M059J (cell line): ENCODE data around the gene BLVRB. TPM values are rescaled to one million over a fixed set of nuclear protein-coding genes. Genes with fewer than 3 reads are reported as not detected.
"Not testable (repeated sequence)": the region's sequence is repeated elsewhere in the genome, so short reads cannot be mapped to it uniquely, and the experiment has no call there.

Experiments used
- DNase-seq: peaks from one replicate; pipeline ENCODE4 v3.0.0-alpha.2; 2012; ENCODE audit warnings: low read depth
- total RNA-seq: library from RNA; depleted of rRNA; stranded (reverse); fragments of >200 nt; shearing (Covaris generic); gene quantifications from 2 replicates; pipeline ENCODE4 v1.2.3, GENCODE V29; 2014

The BLVRB gene
- total RNA-seq, 1 experiment from 2014 or later: 135 TPM

DNA sequence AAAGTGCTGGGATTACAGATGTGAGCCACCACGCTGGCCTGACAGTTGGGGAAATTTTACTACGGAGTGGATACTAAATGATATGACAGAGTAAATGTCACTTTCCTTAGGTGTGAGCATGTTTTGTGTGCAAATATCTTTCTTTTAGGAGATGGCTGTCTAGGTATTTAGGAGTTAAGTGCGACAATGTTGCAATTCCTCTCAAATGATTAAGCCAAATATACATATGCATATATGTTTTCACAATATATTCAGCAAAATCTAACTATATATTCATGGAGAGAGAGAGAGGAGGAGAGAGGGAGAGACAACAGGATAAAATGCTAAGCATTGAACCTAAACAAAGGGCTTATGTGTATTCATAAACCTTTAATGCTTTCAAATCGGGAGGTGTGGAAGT is 16.0 kb downstream of the BLVRB start:
- DNase-seq: no peak

DNA sequence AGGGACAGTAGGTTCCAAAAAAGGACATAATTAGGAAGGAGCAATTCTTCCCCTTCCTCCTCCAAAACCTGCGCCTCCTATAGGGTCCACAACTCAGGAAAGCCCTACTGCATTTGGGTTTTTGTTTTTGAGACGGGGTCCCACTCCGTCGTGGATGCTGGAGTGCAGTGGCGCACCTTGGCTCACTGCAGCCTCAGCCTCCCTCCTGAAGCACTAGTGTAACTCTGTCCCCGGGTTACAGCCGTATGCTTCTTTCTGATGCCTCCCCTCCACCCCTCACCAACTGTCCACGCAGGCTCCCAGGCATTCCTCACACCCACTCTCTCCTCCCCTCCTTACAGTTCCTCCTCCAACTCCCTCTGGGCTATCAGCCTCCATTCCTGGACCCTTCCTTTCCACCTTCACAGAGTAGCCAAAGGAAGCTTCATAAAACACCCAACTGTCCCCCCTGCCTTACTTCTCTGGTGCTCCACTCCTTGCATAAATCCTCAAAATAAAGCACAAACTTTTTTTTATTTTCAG is 19.2 kb downstream of the BLVRB start:
- no peak for DNase-seq

DNA sequence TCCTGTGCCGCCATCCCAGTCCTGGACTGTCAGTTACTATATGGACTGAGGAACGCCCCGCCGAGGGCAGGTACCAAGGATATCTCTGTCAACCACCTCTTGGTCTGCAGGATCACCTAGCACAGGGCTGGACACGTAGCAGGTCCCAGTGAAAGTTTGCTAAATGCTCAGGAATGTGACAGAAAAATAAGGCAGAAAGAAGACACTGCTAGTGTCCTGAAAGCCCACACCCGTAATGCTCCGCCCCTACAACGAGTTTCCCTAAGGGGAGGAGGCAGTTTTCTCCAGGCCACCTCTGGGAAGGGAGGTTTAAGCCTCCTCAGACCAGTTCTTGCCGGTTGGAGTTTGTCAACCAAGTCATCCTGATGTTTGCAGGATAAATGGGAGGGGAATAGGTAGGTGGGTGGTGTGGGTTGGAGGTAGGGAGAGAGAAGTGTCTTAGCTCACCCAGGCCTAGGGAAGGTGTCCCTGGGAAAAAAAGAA is 19.7 kb downstream of the BLVRB start:
- peak; percentile 33 for DNase-seq

DNA sequence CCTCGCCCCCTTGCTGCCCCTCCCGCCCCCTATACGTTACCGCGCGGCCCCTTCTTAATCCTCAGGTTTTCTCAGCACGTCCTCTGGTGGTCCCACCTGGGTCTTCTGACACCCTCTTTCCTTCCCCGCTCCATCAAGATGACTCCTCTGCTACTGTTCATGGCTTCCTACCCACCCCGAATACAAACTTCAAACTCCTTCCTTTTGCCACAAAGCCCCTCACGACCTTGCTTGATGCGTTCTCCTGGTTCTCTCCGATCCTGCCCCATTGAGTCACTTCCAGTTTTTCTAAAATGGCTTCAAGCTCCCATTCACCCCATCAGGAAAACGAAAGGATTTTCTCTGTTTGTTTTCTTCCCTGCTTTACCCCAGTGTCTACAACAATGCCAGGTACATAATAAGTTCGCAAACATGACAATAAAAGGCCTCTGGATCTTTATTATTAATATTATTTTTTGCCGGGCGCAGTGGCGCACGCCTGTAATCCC is 20.7 kb downstream of the BLVRB start:
- DNase-seq: no peak

DNA sequence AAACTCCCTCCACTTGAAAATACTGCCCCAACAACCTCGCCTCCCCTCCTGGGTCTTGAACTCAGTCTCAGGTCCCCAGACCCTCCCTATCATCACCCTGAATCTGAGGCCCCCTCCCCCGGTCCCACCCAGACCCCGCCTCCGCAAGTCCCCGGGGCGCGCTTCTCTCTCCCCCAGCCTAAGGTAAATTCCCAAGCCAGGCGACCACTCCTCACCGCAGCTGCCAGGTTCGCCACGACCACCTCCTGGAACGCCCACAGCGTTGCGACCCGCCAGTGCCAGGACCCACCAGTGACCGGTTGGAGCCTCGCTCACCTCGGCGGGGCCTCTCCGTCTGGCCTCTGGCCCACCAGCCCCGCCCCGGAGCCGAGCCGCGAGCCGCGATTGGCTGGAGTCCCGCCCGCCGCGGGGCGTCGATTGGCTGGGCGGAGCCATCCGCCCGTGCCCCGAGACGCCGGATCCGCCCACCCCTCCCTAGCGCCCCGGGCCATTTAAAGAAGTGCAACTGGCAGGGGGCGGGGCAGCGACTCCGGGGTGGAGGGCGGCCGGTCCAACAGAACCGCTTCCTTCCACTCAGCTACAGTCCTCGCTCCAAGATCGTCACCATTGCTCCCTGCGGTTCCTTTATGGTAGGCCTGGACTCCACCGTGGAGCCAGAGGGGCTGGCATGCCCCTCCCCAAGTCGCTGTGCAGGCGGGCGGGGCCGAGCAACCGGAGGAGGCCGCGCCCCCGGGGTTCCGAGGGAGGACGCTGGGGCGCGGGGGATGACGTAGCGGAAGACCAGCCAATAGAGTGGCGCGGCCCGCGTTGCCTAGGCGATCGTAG is 21.3 kb downstream of the BLVRB start, which contains the start of gene SERTAD3:
SERTAD3 (minus strand) TSS at position 336 of the 825 bp plus-strand sequence. CDS start 2,255 bp downstream, outside the sequence.
- DNase-seq: peak; percentile 91

DNA sequence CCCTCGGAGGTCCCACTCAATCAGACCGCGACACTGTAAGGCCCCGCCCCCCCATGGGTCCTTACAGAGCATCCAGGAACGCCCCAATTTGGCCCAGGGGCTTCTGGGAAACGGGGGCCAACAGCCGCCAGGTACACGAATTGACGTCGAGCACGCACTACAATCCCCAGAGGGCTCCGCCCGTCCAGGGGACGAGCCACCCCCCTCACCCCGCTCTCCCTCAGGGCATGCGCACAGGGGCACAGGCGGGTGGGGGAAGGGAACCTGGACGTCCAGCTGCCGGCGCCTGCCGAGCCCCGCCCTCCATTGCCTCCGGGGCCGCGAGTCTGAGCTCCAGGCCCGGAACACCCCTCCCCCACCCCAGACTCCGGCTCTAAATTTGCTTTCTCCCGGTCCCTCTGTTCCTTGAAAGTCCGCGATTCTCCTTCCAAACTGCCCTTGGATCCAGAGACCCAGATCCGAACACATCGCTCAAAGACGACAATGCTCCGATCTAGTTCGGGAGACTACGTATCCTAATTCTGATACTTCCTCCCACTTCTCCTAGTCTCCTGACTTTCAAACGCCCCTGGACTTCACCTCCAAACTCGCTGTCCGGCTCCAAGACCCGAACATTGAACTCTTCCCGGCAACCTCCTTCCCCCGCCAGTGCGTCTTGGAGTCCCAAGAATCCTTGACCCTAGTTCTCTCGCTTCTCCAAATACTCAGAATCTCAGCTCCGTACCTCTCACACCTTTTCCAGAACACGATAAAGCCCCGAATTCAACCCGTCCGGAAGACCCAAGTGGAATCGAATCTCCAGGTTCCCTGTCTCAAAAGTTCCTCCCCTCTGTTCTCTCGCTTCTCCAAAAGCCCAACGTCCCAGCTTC is 22.2 kb downstream of the BLVRB start:
- peak; percentile 98 for DNase-seq

DNA sequence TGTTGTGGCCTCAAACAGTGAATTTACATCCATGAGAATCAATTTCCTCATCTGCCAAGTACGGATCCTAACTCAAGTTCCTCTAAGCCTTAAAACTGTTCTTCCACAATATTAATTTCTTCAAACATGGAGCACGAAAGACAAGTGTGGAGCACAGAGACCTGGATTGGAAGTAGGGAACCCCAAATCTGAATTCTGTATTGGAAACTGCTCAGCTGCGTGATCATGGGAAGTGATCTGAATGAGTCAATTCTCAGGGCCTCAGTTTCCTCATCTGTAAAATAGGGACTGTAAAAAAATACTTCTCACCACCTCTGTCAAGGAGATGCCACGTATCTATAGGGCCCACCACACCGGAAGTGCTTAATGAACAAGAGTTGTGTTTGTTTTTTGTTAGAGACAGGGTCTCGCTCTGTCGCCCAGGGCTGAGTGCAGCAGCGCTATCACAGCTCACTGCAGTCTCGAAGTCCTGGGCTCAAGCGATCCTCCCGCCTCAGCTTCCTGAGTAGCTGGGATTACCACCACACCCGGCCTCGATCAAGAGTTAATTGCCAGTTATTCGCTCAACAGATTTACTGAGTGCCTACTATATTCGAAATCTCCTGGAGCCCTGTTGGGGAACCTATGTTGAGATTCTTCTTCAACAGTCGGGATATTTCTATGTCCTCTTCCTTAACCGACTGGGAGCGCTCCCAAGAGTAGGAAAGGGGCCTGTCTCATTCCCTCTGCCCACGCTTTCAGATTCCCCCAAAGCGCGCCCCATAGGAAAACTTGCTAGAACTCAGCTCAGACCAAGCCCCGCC is 23.0 kb downstream of the BLVRB start:
- DNase-seq: no peak

DNA sequence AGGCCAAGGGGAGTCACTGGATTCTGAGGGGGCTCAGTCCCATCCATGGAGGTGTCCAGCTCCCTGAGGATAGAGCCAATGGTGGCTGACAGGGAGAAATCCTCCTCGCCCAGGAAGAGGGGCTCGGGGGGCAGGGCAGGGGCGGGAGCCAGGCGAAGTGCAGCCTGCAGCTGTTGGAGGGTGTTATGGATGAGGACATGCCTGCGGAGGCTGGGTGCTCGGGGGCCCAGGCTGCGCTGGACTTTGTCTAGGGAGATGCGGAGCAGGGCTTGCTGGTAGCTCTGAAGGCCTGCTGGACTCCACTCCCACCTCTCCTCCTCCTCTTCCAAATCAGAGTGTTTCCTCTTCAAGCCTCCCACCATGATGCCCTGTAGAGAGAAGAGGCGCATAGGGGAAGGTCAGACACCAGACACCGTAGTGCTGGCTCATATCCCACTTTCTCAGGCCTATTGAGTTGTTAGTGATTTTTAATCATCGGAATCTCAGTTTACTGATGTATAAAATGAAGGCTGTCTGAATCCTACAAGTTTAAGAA is 23.8 kb downstream of the BLVRB start:
- no peak for DNase-seq

DNA sequence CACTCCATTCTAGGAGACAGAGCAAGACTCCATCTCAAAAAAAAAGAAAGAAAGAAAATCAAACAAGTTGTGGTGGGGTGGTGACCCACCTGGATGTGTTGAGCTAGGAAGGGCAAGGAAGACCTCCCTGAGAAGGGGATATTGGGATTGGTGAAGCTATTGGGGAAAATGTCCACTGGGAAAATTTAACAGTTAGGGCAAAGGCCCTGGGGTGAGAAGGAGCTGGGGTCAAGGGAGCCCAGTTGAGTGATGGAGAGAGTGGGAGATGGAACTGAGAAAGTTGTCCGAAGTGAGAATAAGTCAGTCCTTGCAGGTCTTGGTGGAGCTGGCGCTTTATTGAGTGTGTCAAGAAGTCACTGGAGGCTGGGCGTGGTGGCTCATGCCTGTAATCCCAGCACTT is 27.3 kb downstream of the BLVRB start:
- no peak for DNase-seq

DNA sequence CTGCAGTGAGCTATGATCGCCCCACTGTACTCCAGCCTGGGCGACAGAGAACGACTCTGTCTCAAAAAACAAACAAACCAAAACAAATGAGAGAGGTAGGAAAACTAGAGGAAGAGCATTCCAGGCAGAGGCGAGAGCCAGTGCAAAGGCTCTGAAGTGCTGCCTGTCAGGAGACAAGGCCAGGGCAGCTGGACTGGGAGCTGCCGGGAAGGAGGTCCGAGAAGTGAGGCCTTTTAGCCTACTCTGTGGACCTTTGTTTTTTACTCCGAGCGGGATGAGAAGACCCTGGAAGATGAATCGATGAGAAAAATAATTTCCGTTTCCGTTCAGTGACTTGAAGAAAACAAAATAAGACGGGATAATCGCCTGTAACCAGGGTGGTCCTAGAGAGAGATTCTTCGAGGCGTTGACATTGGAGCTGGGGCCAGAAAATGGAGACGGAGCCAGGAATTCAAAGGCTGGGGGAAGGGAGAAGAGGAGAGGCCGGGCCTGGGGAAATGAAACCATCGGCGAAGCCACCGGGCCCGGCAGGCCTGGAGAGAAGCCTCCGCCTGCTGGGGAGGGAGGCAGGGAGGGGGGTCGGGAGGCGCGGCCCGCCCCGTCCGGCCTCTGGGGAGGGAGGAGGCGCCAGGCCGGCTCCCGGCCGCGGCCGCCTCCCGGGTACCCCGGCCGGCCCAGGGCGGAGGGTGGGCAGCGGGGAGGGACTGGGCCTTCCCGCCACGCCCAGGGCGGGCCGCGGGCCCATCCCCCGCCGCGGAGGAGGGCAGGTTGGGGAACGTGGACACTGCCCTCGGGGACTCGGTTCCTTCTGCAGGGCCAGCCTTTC is 31.9 kb downstream of the BLVRB start:
- peak; percentile 94 for DNase-seq

DNA sequence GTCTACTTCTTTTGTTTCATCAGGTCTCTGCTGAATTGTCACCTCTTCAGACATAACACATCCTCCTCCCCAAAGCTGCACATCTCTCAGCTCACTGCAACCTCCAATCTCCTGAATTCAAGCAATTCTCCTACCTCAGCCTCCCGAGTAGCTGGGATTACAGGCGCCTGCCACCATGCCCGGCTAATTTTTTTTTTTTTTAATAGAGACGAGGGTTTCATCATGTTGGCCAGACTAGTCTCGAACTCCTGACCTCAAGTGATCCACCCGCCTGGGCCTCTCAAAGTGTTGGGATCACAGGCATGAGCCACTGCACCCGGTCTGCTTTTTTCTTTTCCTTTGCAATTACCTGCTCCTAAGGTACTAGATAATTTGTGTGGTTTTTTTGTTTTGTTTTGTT is 32.8 kb downstream of the BLVRB start:
- peak; percentile 33 for DNase-seq

DNA sequence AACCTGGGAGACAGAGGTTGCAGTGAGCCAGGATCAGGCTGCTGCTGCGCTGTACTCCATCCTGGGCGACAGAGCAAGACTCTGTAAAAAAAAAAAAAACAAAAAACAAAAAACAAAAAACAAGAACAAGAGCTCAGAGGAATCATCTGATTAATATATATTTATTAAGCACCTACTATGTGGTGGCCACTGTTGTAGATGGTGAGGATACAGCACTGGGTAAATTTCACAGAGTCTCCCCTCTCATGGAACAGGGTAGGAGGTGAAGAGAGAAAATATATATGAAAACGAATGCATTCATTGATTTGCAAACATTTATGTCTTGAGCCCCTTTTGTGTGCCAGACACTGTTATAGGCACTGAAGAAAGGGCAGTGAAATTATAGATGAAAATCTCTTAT is 33.8 kb downstream of the BLVRB start:
- DNase-seq: no peak

DNA sequence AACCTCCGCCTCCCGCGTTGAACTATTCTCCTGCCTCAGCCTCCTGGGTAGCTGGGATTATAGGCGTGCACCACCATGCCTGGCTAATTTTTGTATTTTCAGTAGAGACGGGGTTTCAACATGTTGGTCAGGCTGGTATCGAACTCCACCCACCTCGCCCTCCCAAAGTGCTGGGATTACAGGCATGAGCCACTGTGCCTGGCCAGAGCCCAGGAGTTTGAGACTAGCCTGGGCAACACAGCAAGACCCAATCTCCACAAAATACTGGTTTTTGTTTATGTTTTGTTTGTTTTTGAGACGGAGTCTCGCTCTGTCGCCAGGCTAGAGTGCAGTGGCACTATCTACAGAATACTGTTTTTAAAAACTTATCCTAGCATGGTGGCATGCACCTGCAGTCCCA is 35.3 kb downstream of the BLVRB start:
- DNase-seq: not testable (repeated sequence)

DNA sequence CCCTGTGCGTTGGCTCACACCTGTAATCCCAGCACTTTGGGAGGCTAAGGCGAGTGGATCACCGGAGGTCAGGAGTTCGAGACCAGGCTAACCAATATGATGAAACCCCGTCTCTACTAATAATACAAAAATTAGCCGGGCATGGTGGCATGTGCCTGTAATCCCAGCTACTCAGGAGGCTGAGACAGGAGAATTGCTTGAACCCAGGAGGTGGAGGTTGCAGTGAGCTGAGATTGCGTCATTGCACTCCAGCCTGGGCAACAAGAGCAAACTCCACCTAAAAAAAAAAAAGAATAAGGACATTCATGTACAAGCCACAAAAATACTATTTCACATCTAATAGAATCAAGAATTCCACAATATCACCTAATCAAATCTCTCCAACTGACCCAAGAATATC is 37.3 kb downstream of the BLVRB start:
- DNase-seq: not testable (repeated sequence)

DNA sequence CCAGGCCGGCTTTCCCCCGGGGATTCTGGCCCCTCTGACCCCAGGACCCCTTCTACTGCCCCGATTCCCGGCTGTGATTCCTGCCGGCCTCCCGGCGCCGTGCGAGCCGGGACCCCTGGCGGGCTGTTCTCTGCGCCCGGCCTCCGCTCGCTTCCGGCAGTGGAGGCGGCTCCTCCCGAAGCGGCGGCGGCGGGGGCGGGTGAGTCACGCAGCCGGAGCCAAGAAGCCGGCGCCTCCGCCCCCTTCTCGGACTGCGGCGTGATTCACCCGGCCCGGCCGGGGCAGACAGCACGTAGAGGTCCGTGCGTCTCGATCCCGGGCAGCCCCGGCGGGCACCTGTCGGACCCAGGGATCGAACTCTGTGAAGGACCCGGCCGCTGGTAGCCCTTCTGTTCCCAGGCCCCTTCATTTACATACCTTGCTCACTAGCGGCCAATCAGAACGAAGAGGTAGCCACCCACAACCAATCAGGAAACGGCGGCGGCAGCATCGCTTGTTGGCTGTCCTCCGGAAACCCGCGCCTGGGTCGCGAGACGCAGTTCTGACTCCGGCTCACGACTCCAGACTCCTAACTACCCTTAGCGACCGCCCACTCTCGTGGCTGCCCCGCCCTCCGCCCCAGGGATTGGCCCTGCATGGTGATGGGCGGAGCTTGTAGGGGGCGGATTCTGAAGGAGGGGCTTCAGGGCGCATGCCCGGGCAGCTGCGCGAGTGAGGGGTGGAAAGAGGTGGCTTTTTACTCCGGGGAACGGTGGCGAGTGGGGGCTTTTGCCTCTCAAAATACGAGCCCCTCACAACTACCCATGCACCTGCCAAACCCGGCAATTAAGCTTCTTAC is 39.9 kb downstream of the BLVRB start, which contains the start of gene SERTAD1:
SERTAD1 (minus strand) TSS at position 543 of the 838 bp plus-strand sequence. CDS start 2,446 bp downstream, outside the sequence.
- DNase-seq: peak; percentile 99

DNA sequence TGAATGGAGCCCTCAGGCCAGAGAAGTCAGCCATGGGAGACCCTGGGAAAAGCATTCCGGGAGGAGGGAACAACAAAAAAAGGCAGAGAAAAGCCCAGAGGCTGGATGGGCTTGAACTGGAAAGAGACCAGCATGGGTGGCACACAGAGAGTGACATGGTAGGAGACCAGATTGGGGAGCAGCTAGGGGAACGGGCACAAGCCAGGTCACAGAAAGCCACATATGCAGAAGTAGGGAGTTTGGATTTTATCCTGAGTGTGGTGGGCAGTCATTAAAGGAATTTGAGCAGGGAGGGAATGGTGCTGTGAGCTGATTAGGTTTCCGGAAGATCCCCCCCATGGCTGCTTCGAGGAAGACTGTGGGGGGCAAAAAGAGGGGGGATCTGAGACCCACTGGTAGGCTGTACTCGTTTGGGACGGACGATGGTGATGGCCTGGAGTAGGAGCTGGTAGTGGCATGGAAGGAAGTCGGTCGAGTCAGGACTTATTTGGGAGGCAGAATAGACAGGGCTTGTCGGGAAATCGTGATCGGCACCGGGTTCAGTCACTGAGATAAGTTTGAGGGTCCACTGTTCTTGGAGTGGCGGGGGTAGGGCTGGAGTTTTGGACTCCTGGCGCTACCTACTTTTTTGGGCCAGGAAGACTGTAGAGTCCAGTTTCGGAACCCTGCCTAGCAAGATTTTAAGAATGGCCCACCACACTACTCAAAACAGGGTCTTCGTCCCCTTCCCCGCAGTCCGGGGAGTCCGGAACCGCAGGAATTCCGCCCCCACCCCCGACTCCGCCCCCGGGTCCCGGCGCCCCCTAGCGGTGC is 40.7 kb downstream of the BLVRB start:
- peak; percentile 40 for DNase-seq

DNA sequence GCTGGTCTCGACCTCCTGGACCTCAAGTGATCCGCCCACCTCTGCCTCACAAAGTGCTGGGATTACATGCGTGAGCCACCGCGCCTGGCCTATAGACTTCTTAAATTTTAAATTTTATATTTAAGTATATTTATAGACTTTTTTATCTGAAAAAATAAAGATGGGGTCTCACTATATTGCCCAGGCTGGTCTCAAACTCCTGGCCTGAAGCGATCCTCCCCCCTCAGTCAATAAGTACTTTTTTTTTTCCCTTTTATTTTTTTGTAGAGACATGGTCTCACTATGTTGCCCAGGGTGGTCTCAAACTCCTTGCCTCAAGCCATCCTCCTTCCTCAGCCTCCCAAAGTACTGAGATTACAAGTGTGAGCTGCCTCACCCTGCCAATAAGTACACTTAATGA is 41.6 kb downstream of the BLVRB start:
- no peak for DNase-seq
